HepG2 (cell line): ENCODE results near the gene GUCY1A1.

ENCODE experiments used
- ASH2L ChIP-seq: fragments of 300-600, 200-600 bp; sonication (generic); IDR thresholded peaks from 2 replicates; pipeline ENCODE4 v1.7.0; 2017; ENCODE audit warnings: low read depth, mild to moderate bottlenecking, moderate library complexity, mixed read lengths, low read length; ENCODE audit not compliant: insufficient read length
- ATF2 ChIP-seq: sonication (generic); formaldehyde crosslinking; IDR thresholded peaks from 2 replicates; pipeline ENCODE4 v1.4.0; 2020; ENCODE audit warnings: missing genetic modification reagents
- BRCA1 ChIP-seq: sonication (generic); formaldehyde crosslinking; IDR thresholded peaks from 2 replicates; pipeline ENCODE4 v1.4.0; 2020; ENCODE audit warnings: missing genetic modification reagents
- CTCF ChIP-seq: sonication (generic); formaldehyde crosslinking; IDR thresholded peaks from 2 replicates; pipeline ENCODE4 v1.5.0; 2020; ENCODE audit warnings: mild to moderate bottlenecking, missing genetic modification reagents, moderate library complexity
- IRF9 ChIP-seq: sonication (generic); formaldehyde crosslinking; IDR thresholded peaks from 2 replicates; pipeline ENCODE4 v1.8.0; 2022; ENCODE audit warnings: missing genetic modification reagents, mild to moderate bottlenecking, borderline replicate concordance
- POGZ ChIP-seq: sonication (generic); formaldehyde crosslinking; IDR thresholded peaks from 2 replicates; pipeline ENCODE4 v1.4.0; 2020; ENCODE audit warnings: mild to moderate bottlenecking, missing genetic modification reagents
- POLR2AphosphoS5 ChIP-seq: IDR thresholded peaks from 2 replicates; pipeline ENCODE4 v1.6.1; 2012; ENCODE audit warnings: low read depth, low read length
- ZNF274 ChIP-seq: sonication (generic); formaldehyde crosslinking; IDR thresholded peaks from 2 replicates; pipeline ENCODE4 v1.5.1; 2020; ENCODE audit warnings: mild to moderate bottlenecking, missing genetic modification reagents
- ZNF512 ChIP-seq: sonication (generic); formaldehyde crosslinking; IDR thresholded peaks from 2 replicates; pipeline ENCODE4 v1.4.0; 2020; ENCODE audit warnings: mild to moderate bottlenecking, missing genetic modification reagents
- ZNF615 ChIP-seq: sonication (generic); formaldehyde crosslinking; IDR thresholded peaks from 2 replicates; pipeline ENCODE4 v1.5.0; 2020; ENCODE audit warnings: mild to moderate bottlenecking, missing genetic modification reagents, borderline replicate concordance
- ZNF678 ChIP-seq: sonication (generic); formaldehyde crosslinking; IDR thresholded peaks from 2 replicates; pipeline ENCODE4 v1.4.0; 2020; ENCODE audit warnings: mild to moderate bottlenecking, missing genetic modification reagents

- no peak for TF ChIP-seq ZNF512
- no peak for TF ChIP-seq ZNF274 (CRISPR knock-in tag)
- no peak for TF ChIP-seq IRF9 (CRISPR knock-in tag)
- TF ChIP-seq ZNF615: no peak
- no peak for TF ChIP-seq POLR2AphosphoS5
- no peak for TF ChIP-seq ASH2L
- no peak for TF ChIP-seq CTCF (CRISPR knock-in tag)
- TF ChIP-seq ZNF678 (CRISPR knock-in tag): no peak
- no peak for TF ChIP-seq POGZ (CRISPR knock-in tag)
- TF ChIP-seq ATF2 (CRISPR knock-in tag): no peak
- no peak for TF ChIP-seq BRCA1 (CRISPR knock-in tag)
Observed at GRCh38 chr4:155780775-155781174, 114.1 kb downstream of the GUCY1A1 start.
